Suprapubic skin (tissue), 4 donors: ENCODE measurements around the gene GSC.

Experiments used
- CTCF ChIP-seq, 2 donors: fragments of 200-600 bp in 1 of 2; fragments of 450-650 bp in 1 of 2; sonication (generic) in 1 of 2; IDR thresholded peaks; one replicate each; pipeline ENCODE4 v1.5.1; 2016 to 2019; ENCODE audit warnings: antibody characterized with exemption in 2 of 2, mild to moderate bottlenecking in 1 of 2, moderate library complexity in 1 of 2
- EP300 ChIP-seq: sonication (generic); formaldehyde crosslinking; IDR thresholded peaks from one replicate; pipeline ENCODE4 v1.6.1; 2017; ENCODE audit warnings: antibody characterized with exemption
- POLR2A ChIP-seq, 2 donors: fragments of 450-650 bp; IDR thresholded peaks; one replicate each; pipeline ENCODE4 v1.6.1; 2017; ENCODE audit warnings: antibody characterized with exemption in 2 of 2, mild to moderate bottlenecking in 2 of 2, moderate library complexity in 2 of 2
- POLR2AphosphoS5 ChIP-seq, 3 donors: sonication (generic); formaldehyde crosslinking; IDR thresholded peaks; one replicate each; pipeline ENCODE4 v1.6.1; 2017; ENCODE audit warnings: antibody characterized with exemption in 3 of 3

DNA sequence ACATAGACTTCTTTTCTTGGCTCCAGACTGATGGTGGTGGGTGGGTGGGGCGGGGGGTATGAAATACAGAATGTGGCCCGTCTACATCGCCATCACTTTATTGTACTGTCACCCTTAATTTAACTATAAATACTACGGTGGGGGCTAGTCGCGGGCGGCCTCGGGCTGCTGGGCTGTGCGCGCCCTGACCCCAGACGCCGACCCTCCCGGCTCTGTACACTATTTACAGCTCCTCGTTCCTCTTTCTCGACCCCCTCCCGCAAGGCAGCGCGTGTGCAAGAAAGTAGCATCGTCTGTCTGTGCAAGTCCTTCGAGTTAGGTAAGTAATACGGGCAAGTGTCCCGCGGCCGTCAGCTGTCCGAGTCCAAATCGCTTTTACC, 1.8 kb downstream of the GSC start:
- TF ChIP-seq CTCF (IDR thresholded peaks at IDR 0.05): no peak
- TF ChIP-seq POLR2A (IDR thresholded peaks at IDR 0.05): no peak
- TF ChIP-seq POLR2AphosphoS5 (IDR thresholded peaks at IDR 0.05): no peak
- no peak for TF ChIP-seq EP300
